Liver (tissue), 9 donors: Measurements from ENCODE around the gene CST8. TPM values are rescaled to one million over a fixed set of nuclear protein-coding genes. Genes with fewer than 3 reads are reported as not detected.

ENCODE experiments used
- DNase-seq: peaks from one replicate; pipeline ENCODE4 v3.0.0-alpha.2; 2017; ENCODE audit warnings: low spot score
- H3K27ac ChIP-seq, 2 donors: one replicate each; pipeline ENCODE4 v1.7.0; 2013; ENCODE audit warnings: inconsistent platforms in 2 of 2, low read length in 2 of 2, control low read depth in 1 of 2, low read depth in 1 of 2, mild to moderate bottlenecking in 1 of 2
- H3K27me3 ChIP-seq, 4 donors: one replicate each; pipeline versions ENCODE4 v1.6.1 to v1.7.0; 2013; ENCODE audit warnings: low read length in 3 of 4, inconsistent platforms in 1 of 4, mild to moderate bottlenecking in 1 of 4, moderate library complexity in 1 of 4; ENCODE audit not compliant: control insufficient read depth in 4 of 4, insufficient read depth in 4 of 4
- H3K36me3 ChIP-seq, 4 donors: one replicate each; pipeline versions ENCODE4 v1.6.1 to v1.7.0; 2013; ENCODE audit warnings: low read length in 3 of 4, mild to moderate bottlenecking in 3 of 4, low read depth in 1 of 4, moderate library complexity in 1 of 4; ENCODE audit not compliant: control insufficient read depth in 4 of 4, insufficient read depth in 3 of 4
- H3K4me1 ChIP-seq, 4 donors: one replicate each; pipeline versions ENCODE4 v1.6.1 to v1.7.0; 2013; ENCODE audit warnings: low read length in 3 of 4, mild to moderate bottlenecking in 3 of 4, moderate library complexity in 1 of 4; ENCODE audit not compliant: control insufficient read depth in 4 of 4, insufficient read depth in 4 of 4
- H3K4me3 ChIP-seq, 3 donors: one replicate each; pipeline versions ENCODE4 v1.6.1 to v1.7.0; 2013; ENCODE audit warnings: low read length in 3 of 3, control low read depth in 1 of 3, low read depth in 1 of 3, mild to moderate bottlenecking in 1 of 3
- H3K9ac ChIP-seq, 2 donors: one replicate each; pipeline ENCODE4 v1.7.0; 2013; ENCODE audit warnings: low read length in 2 of 2, mild to moderate bottlenecking in 2 of 2, moderate library complexity in 2 of 2, control low read depth in 1 of 2, low read depth in 1 of 2
- H3K9me3 ChIP-seq, 4 donors: one replicate each; pipeline versions ENCODE4 v1.6.1 to v1.7.0; 2013; ENCODE audit warnings: low read length in 3 of 4; ENCODE audit not compliant: control insufficient read depth in 4 of 4
- EGR1 ChIP-seq, 2 donors: IDR thresholded peaks; 2 replicates each; pipeline ENCODE4 v1.6.1; 2016 to 2018; ENCODE audit warnings: antibody characterized with exemption in 2 of 2, low read depth in 2 of 2
- FOXA1 ChIP-seq: IDR thresholded peaks from 2 replicates; pipeline ENCODE4 v1.6.1; 2016; ENCODE audit warnings: antibody characterized with exemption
- FOXA2 ChIP-seq: IDR thresholded peaks from 2 replicates; pipeline ENCODE4 v1.6.1; 2016; ENCODE audit warnings: antibody characterized with exemption
- GABPA ChIP-seq, 2 donors: IDR thresholded peaks in 1 of 2; conservative IDR thresholded peaks in 1 of 2; 2 replicates each; pipeline ENCODE4 v1.6.1; 2016; ENCODE audit warnings: antibody characterized with exemption in 2 of 2, mild to moderate bottlenecking in 1 of 2, moderate library complexity in 1 of 2
- JUND ChIP-seq, 2 donors: IDR thresholded peaks; 2 replicates each; pipeline ENCODE4 v1.6.1; 2016; ENCODE audit warnings: antibody characterized with exemption in 2 of 2
- NR2F2 ChIP-seq: IDR thresholded peaks from 2 replicates; pipeline ENCODE4 v1.6.1; 2016; ENCODE audit warnings: antibody characterized with exemption
- RAD21 ChIP-seq, 2 donors: IDR thresholded peaks; 2 replicates each; pipeline ENCODE4 v1.6.1; 2016; ENCODE audit warnings: antibody characterized with exemption in 2 of 2, mild to moderate bottlenecking in 2 of 2
- SP1 ChIP-seq: IDR thresholded peaks from 2 replicates; pipeline ENCODE4 v1.6.1; 2018; ENCODE audit warnings: antibody characterized with exemption, mild to moderate bottlenecking
- TAF1 ChIP-seq: conservative IDR thresholded peaks from 2 replicates; pipeline ENCODE4 v1.6.1; 2016; ENCODE audit warnings: antibody characterized with exemption, mild to moderate bottlenecking
- WGBS: extraction: QIAGEN DNeasy Blood & Tissue Kit; methylation state at CpG from one replicate; pipeline ENCODE4 v1.1.7; 2013; 5-methylcytosine and 5-hydroxymethylcytosine counted together
- polyA plus RNA-seq, 2 donors: library from polyadenylated mRNA; stranded (reverse) in 1 of 2; unstranded in 1 of 2; fragments of 200-250 nt in 1 of 2; fragments of >200 nt in 1 of 2; fragmentation: Nextera tagmentation in 1 of 2; extraction: Ambion mirVana in 1 of 2; gene quantifications; one replicate each; pipeline versions ENCODE4 v1.2.1 to v1.2.3, GENCODE V29; 2013 to 2015
- total RNA-seq, 2 donors: library from RNA; depleted of rRNA; stranded (reverse); fragments of >200 nt; gene quantifications; one replicate each; pipeline ENCODE4 v1.2.3, GENCODE V29; 2014
- TF ChIP-seq, protein P1 (sequence below): fragments of 150-350 bp; IDR thresholded peaks from 2 replicates; pipeline ENCODE4 v1.5.1; 2017; ENCODE audit warnings: improper control_type of control experiment, low read depth, low read length; ENCODE audit not compliant: missing input control
- TF ChIP-seq, protein P2 (sequence below): IDR thresholded peaks from 2 replicates; pipeline ENCODE4 v1.6.1; 2016; ENCODE audit warnings: antibody characterized with exemption
- TF ChIP-seq, protein P3 (sequence below): IDR thresholded peaks from 2 replicates; pipeline ENCODE4 v1.6.1; 2016; ENCODE audit warnings: antibody characterized with exemption, mild to moderate bottlenecking
- TF ChIP-seq, protein P4 (sequence below): IDR thresholded peaks from 2 replicates; pipeline ENCODE4 v1.6.1; 2016; ENCODE audit warnings: antibody characterized with exemption
- donor health status: healthy.
- donor health status: healthy.
- donor health status: healthy.
- donor health status: healthy.
- donor health status: healthy.

The CST8 gene
- total and polyA plus RNA-seq, 4 donors = not detected

DNA sequence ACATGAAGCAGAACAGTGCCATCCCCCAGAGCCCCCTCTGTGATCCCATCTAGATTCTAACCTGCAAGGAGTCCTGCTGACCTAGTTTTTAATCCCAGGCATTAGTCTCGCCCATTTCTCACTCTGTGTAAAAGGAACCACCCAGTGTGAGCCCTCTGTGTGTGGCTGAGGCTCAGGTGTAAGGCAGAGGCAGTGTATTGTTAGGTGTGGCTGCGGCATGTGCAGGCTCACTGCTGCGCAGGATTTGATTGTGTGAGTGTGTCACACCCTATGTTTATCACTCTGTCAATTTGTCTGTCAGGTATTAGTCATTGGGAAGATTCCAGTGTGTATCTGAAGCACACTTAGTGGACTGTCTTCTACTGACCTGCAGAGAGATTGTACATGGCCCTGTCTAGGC, 13.7 kb upstream of the CST8 start (continued):
- TF ChIP-seq NR2F2 (no peak), TAF1 (no peak), JUND (IDR thresholded peaks at IDR 0.05) (no peak), FOXA1 (no peak), FOXA2 (no peak)
- TF ChIP-seq, protein P1, sequence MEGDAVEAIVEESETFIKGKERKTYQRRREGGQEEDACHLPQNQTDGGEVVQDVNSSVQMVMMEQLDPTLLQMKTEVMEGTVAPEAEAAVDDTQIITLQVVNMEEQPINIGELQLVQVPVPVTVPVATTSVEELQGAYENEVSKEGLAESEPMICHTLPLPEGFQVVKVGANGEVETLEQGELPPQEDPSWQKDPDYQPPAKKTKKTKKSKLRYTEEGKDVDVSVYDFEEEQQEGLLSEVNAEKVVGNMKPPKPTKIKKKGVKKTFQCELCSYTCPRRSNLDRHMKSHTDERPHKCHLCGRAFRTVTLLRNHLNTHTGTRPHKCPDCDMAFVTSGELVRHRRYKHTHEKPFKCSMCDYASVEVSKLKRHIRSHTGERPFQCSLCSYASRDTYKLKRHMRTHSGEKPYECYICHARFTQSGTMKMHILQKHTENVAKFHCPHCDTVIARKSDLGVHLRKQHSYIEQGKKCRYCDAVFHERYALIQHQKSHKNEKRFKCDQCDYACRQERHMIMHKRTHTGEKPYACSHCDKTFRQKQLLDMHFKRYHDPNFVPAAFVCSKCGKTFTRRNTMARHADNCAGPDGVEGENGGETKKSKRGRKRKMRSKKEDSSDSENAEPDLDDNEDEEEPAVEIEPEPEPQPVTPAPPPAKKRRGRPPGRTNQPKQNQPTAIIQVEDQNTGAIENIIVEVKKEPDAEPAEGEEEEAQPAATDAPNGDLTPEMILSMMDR = no peak

DNA sequence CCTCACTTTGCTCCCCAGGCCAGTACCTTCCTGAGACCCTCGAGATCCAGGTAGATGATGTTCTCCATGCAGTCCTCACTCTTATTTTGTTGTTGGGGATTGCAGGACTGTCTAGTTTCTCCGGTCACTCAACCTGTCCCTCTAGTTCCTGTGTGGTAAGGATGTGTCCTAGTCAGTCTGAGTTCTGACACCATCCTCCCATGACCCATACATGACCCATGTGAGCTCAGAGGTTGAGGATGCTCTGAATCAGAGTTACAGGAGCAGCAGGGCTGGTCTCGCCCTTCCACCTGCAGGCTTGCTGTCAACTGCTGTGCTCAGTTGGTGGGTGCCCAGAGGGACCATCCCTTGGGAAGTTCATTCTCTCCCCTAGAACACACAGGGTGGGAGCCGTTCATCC, 11.9 kb upstream of the CST8 start:
- DNase-seq = no peak
- Histone ChIP-seq H3K27me3 (no peaks in the 10 kb centered on the region), H3K4me3 (no peak overlapping the region), H3K4me1 (no peaks in the 10 kb centered on the region), H3K36me3 (no peaks in the 10 kb centered on the region), H3K9me3 (peaks cover 0 to 2% (median 0%) of the 10 kb centered on the region in 4 donors), H3K9ac (no peak overlapping the region), H3K27ac (no peak overlapping the region)
- WGBS = 71% methylated on average over 4 of the region's 4 CpGs
- TF ChIP-seq RAD21 (IDR thresholded peaks at IDR 0.05) (no peak), EGR1 (IDR thresholded peaks at IDR 0.05; ENCODE audit: low read depth in 2 of 2) (no peak), TAF1 (no peak), SP1 (no peak), GABPA (IDR thresholded peaks at IDR 0.05 in 1 of 2, conservative IDR thresholded peaks at IDR 0.05 in 1 of 2) (no peak)
- TF ChIP-seq, protein P2, sequence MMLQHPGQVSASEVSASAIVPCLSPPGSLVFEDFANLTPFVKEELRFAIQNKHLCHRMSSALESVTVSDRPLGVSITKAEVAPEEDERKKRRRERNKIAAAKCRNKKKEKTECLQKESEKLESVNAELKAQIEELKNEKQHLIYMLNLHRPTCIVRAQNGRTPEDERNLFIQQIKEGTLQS = no peak
- TF ChIP-seq, protein P1 = no peak
- TF ChIP-seq, protein P3, sequence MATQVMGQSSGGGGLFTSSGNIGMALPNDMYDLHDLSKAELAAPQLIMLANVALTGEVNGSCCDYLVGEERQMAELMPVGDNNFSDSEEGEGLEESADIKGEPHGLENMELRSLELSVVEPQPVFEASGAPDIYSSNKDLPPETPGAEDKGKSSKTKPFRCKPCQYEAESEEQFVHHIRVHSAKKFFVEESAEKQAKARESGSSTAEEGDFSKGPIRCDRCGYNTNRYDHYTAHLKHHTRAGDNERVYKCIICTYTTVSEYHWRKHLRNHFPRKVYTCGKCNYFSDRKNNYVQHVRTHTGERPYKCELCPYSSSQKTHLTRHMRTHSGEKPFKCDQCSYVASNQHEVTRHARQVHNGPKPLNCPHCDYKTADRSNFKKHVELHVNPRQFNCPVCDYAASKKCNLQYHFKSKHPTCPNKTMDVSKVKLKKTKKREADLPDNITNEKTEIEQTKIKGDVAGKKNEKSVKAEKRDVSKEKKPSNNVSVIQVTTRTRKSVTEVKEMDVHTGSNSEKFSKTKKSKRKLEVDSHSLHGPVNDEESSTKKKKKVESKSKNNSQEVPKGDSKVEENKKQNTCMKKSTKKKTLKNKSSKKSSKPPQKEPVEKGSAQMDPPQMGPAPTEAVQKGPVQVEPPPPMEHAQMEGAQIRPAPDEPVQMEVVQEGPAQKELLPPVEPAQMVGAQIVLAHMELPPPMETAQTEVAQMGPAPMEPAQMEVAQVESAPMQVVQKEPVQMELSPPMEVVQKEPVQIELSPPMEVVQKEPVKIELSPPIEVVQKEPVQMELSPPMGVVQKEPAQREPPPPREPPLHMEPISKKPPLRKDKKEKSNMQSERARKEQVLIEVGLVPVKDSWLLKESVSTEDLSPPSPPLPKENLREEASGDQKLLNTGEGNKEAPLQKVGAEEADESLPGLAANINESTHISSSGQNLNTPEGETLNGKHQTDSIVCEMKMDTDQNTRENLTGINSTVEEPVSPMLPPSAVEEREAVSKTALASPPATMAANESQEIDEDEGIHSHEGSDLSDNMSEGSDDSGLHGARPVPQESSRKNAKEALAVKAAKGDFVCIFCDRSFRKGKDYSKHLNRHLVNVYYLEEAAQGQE = no peak
- TF ChIP-seq, protein P4, sequence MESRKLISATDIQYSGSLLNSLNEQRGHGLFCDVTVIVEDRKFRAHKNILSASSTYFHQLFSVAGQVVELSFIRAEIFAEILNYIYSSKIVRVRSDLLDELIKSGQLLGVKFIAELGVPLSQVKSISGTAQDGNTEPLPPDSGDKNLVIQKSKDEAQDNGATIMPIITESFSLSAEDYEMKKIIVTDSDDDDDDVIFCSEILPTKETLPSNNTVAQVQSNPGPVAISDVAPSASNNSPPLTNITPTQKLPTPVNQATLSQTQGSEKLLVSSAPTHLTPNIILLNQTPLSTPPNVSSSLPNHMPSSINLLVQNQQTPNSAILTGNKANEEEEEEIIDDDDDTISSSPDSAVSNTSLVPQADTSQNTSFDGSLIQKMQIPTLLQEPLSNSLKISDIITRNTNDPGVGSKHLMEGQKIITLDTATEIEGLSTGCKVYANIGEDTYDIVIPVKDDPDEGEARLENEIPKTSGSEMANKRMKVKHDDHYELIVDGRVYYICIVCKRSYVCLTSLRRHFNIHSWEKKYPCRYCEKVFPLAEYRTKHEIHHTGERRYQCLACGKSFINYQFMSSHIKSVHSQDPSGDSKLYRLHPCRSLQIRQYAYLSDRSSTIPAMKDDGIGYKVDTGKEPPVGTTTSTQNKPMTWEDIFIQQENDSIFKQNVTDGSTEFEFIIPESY = no peak
